ENCODE data around the gene CPNE6. TPM values are rescaled to one million over a fixed set of nuclear protein-coding genes. Genes with fewer than 3 reads are reported as not detected.

The CPNE6 gene
- total and polyA plus RNA-seq, 2 of the 13 experiments (the other 11 are each of a cell fraction or from before 2014, with no cell fraction given): not detected

DNA sequence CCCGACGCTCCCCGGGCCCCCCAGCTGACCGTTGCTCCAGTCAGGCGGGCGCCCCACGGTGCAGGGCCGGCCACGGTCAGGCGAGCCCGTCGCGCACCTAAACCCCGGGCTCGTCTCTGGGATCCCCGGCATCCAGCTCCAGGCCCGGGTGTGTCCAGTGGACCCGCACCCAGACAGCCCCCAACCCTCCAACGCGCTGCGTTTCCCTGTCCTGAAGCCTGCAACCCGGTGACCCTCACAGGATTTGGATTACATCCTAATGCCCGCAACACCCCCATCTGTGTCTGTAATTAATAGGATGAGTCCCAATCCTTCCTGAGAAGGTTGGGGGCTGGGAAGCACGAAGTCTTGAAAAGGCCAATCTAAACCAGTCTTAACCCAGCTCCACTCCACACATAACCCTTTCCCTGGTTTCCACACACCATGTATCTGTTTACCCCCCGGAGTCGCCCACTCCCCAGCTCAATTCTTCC, 10.4 kb downstream of the CPNE6 start (continued):
- TF ChIP-seq TCF12 (IDR thresholded peaks at IDR 0.05) (no peak), TCF12 (CRISPR knock-in tag; IDR thresholded peaks at IDR 0.05) (no peak), NRL (CRISPR knock-in tag; IDR thresholded peaks at IDR 0.05; ENCODE audit: borderline replicate concordance) (peak; percentile 43; the same call in 1 of the 2 replicates), BCL6 (CRISPR knock-in tag; IDR thresholded peaks at IDR 0.05) (peak; percentile 77), ZNF337 (CRISPR knock-in tag; IDR thresholded peaks at IDR 0.05; ENCODE audit: borderline replicate concordance, low read depth) (no peak), CREB1 (IDR thresholded peaks at IDR 0.05) (no peak), CREB1 (CRISPR knock-in tag; IDR thresholded peaks at IDR 0.05) (no peak), NCOA5 (CRISPR knock-in tag; IDR thresholded peaks at IDR 0.05) (peak; percentile 66; the same call in 1 of the 2 replicates), ZSCAN21 (CRISPR knock-in tag; IDR thresholded peaks at IDR 0.05; ENCODE audit: borderline replicate concordance) (no peak), NFYC (CRISPR knock-in tag; IDR thresholded peaks at IDR 0.05) (no peak), ZNF572 (CRISPR knock-in tag; IDR thresholded peaks at IDR 0.05) (peak; percentile 82; the same call in 1 of the 2 replicates), ZNF556 (CRISPR knock-in tag; IDR thresholded peaks at IDR 0.05; ENCODE audit: borderline replicate concordance) (no peak), ZNF274 (CRISPR knock-in tag; IDR thresholded peaks at IDR 0.05) (no peak), SAP130 (CRISPR knock-in tag; IDR thresholded peaks at IDR 0.05; ENCODE audit: low read depth) (no peak), ZNF275 (CRISPR knock-in tag; IDR thresholded peaks at IDR 0.05; ENCODE audit: borderline replicate concordance) (0 out of 2 replicates have a peak, but pooled peaks have one; percentile 25), ZFP37 (CRISPR knock-in tag; IDR thresholded peaks at IDR 0.05; ENCODE audit: borderline replicate concordance) (no peak), MEIS2 (CRISPR knock-in tag; IDR thresholded peaks at IDR 0.05) (no peak), ZNF746 (CRISPR knock-in tag; IDR thresholded peaks at IDR 0.05) (no peak), CENPT (CRISPR knock-in tag; IDR thresholded peaks at IDR 0.05; ENCODE audit: low read depth) (no peak), ZNF772 (CRISPR knock-in tag; IDR thresholded peaks at IDR 0.05) (no peak; the same call in 1 of the 2 replicates), ZNF460 (CRISPR knock-in tag; IDR thresholded peaks at IDR 0.05; ENCODE audit: borderline replicate concordance) (no peak), RBFOX2 (IDR thresholded peaks at IDR 0.05; ENCODE audit: low read depth, low read length) (peak; percentile 3; the same call in 1 of the 2 replicates), ZNF101 (CRISPR knock-in tag; IDR thresholded peaks at IDR 0.05; ENCODE audit: borderline replicate concordance, low read depth) (no peak)
- TF ChIP-seq, protein P1, sequence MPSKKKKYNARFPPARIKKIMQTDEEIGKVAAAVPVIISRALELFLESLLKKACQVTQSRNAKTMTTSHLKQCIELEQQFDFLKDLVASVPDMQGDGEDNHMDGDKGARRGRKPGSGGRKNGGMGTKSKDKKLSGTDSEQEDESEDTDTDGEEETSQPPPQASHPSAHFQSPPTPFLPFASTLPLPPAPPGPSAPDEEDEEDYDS (CRISPR knock-in tag; IDR thresholded peaks at IDR 0.05): no peak
- TF ChIP-seq, protein P2, sequence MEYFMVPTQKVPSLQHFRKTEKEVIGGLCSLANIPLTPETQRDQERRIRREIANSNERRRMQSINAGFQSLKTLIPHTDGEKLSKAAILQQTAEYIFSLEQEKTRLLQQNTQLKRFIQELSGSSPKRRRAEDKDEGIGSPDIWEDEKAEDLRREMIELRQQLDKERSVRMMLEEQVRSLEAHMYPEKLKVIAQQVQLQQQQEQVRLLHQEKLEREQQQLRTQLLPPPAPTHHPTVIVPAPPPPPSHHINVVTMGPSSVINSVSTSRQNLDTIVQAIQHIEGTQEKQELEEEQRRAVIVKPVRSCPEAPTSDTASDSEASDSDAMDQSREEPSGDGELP (IDR thresholded peaks at IDR 0.05; ENCODE audit: borderline replicate concordance, low read depth): peak; percentile 51; the same call in 1 of the 2 replicates
- TF ChIP-seq, protein P3, sequence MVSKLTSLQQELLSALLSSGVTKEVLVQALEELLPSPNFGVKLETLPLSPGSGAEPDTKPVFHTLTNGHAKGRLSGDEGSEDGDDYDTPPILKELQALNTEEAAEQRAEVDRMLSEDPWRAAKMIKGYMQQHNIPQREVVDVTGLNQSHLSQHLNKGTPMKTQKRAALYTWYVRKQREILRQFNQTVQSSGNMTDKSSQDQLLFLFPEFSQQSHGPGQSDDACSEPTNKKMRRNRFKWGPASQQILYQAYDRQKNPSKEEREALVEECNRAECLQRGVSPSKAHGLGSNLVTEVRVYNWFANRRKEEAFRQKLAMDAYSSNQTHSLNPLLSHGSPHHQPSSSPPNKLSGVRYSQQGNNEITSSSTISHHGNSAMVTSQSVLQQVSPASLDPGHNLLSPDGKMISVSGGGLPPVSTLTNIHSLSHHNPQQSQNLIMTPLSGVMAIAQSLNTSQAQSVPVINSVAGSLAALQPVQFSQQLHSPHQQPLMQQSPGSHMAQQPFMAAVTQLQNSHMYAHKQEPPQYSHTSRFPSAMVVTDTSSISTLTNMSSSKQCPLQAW (CRISPR knock-in tag; IDR thresholded peaks at IDR 0.05): peak; percentile 68; the same call in 1 of the 2 replicates

All from HepG2 (cell line).